ENCODE results near the gene NR1H2. TPM values are rescaled to one million over a fixed set of nuclear protein-coding genes. Genes with fewer than 3 reads are reported as not detected.

The NR1H2 gene
- total RNA-seq, 2 donors from 2014 or later, result 84.5 to 91.9 TPM

DNA sequence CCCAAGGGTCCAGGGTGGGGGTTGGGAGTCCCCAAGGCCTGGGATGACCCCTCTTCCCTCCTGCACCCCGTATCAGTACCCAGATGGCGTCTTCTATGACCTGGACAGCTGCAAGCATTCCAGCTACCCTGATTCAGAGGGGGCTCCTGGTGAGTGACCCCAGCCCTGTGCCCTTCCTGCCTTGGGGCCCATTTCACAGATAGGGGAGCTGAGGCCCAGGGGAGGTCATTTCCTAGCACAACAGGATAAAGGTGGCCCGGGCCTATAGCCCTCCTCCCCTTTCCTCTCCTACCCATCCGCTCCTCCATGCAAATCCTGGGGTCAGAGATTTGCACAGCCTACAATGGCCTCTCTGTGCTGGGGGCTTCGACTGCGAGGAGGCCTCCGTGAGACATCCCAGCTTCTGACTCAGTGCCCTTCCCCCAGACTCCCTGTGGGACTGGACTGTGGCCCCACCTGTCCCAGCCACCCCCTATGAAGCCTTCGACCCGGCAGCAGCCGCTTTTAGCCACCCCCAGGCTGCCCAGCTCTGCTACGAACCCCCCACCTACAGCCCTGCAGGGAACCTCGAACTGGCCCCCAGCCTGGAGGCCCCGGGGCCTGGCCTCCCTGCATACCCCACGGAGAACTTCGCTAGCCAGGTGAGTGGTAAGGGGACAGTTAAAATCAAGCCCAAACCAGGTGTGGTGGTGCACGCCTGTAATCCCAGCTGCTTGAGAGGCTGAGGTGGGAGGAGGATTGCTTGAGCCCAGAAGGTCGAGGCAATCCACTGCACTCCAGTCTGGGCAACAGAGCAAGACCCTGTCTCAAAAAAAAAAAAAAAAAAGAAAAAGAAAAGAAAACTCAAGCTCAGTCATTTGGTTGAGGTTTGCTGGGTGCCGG, 46.4 kb downstream of the NR1H2 start:
- Mint-ChIP-seq H3K4me3 (no peak overlapping the region), H3K27me3 (peaks cover 24% of the 10 kb centered on the region in 2 donors), H3K27ac (no peak overlapping the region), H3K9me3 (no peaks in the 10 kb centered on the region), H3K36me3 (peaks cover 4% of the 10 kb centered on the region), H3K4me1 (ENCODE audit: low read depth in 2 of 2) (peaks cover 15 to 16% of the 10 kb centered on the region in 2 donors)
- peak in 1 of 2 donors; percentile 22 for ATAC-seq
- DNase-seq (ENCODE audit: low spot score), result no peak

DNA sequence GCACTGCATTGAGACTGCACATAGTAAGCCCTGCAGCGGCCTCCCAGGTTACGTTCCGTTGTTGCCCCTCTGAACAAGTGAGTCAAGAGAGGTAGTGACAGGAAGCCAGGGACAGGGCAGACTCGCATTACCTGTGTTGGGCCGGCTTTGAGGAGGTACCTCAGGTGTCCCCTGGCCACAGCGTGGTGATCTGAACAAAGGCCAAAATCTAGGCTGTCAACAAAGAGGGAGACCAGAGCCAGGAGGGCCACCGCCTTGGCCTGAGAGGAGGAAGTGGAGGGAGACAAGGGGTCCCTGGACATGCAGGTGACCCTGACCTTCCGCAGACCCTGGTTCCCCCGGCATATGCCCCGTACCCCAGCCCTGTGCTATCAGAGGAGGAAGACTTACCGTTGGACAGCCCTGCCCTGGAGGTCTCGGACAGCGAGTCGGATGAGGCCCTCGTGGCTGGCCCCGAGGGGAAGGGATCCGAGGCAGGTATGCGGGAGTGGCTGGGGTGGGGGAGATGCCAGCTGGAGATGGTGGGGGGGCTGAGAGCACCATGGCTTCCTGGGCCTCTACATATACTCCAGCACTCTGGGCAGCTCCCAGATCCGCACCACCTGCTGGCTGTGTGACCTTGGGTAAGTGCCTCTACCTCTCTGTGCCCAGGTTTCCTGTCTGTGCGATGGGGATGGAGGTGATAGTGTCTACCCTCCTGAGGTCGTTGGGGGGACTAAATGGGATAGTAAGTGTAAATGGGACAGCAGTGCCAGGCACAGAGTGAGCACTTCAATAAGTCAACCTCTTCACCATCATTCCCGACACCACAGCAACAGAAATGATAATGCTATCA, 47.2 kb downstream of the NR1H2 start:
- Mint-ChIP-seq H3K27me3 (peaks cover 24% of the 10 kb centered on the region in 2 donors), H3K4me1 (ENCODE audit: low read depth in 2 of 2) (peaks cover 15 to 16% of the 10 kb centered on the region in 2 donors), H3K9me3 (no peaks in the 10 kb centered on the region), H3K4me3 (no peak overlapping the region), H3K36me3 (peaks cover 4% of the 10 kb centered on the region), H3K27ac (no peak overlapping the region)
- DNase-seq (ENCODE audit: low spot score) (no peak), ATAC-seq (no peak)

DNA sequence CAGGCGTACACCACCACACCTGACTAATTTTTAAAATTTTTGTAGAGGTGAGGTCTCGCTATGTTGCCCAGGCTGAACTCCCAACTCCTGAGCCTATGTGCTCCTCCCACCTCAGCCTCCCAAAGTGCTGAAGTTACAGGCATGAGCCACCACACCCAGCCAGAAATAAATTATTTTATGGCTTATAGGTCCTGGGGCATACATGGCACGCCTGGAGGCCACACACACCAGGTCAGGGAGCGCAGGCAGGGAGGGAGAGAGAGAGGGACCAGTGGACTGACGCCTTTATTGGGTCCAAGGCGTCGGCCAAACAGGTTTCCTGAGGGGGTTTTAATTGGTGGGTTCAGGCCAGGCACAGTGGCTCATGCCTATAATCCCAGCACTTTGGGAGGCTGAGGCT, 49.3 kb downstream of the NR1H2 start:
- Mint-ChIP-seq H3K9me3 (no peaks in the 10 kb centered on the region), H3K27me3 (peaks cover 5 to 14% of the 10 kb centered on the region in 2 donors), H3K36me3 (no peaks in the 10 kb centered on the region), H3K27ac (no peak overlapping the region), H3K4me3 (no peak overlapping the region), H3K4me1 (ENCODE audit: low read depth in 2 of 2) (peaks cover 0 to 2% of the 10 kb centered on the region in 2 donors)
- DNase-seq (ENCODE audit: low spot score), result no peak
- ATAC-seq, result no peak

DNA sequence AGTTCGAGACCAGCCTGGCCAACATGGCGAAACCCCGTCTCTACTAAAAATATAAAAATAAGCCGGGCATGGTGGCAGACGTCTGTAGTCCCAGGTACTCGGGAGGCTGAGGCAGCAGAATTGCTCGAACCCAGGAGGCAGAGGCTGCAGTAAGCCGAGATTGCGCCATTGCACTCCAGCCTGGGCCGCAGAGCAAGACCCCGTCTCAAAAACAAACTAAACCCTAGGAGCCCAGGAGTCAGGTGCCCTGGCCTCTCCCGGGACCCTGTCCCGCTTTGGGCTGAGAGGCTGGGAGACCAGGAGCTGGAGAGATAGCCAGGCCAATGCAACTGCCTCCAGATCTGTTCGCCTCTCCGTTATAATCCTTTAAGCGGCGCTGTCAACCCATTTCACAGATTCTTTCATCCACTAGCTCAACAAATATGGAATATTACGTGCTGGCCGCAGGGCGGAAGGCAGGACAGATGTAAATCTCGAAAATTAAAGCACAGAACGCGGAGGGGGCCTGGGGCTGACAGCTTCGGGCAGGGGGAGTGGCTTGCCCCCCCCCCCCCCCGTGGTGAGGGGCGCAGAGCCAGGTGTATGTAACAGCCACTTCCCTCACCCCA, 51.2 kb downstream of the NR1H2 start:
- no peaks in the 10 kb centered on the region for H3K9me3 Mint-ChIP-seq
- H3K36me3 Mint-ChIP-seq, result no peaks in the 10 kb centered on the region
- no peak for DNase-seq (ENCODE audit: low spot score)
- peaks cover 0 to 11% of the 10 kb centered on the region in 2 donors for H3K27me3 Mint-ChIP-seq
- H3K4me3 Mint-ChIP-seq, result no peak overlapping the region
- no peak overlapping the region for H3K27ac Mint-ChIP-seq
- ATAC-seq, result no peak
- H3K4me1 Mint-ChIP-seq (ENCODE audit: low read depth in 2 of 2), result peaks cover 9 to 13% of the 10 kb centered on the region in 2 donors

DNA sequence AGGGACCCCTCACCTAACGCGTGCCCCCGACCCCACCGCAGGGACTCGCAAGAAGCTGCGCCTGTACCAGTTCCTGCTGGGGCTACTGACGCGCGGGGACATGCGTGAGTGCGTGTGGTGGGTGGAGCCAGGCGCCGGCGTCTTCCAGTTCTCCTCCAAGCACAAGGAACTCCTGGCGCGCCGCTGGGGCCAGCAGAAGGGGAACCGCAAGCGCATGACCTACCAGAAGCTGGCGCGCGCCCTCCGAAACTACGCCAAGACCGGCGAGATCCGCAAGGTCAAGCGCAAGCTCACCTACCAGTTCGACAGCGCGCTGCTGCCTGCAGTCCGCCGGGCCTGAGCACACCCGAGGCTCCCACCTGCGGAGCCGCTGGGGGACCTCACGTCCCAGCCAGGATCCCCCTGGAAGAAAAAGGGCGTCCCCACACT, 51.8 kb downstream of the NR1H2 start:
- H3K4me3 Mint-ChIP-seq, result no peak overlapping the region
- no peaks in the 10 kb centered on the region for H3K36me3 Mint-ChIP-seq
- H3K27me3 Mint-ChIP-seq, result peaks cover 3 to 13% of the 10 kb centered on the region in 2 donors
- peaks cover 9 to 15% of the 10 kb centered on the region in 2 donors for H3K4me1 Mint-ChIP-seq (ENCODE audit: low read depth in 2 of 2)
- DNase-seq (ENCODE audit: low spot score), result no peak
- H3K9me3 Mint-ChIP-seq, result no peaks in the 10 kb centered on the region
- H3K27ac Mint-ChIP-seq, result no peak overlapping the region
- ATAC-seq, result no peak

DNA sequence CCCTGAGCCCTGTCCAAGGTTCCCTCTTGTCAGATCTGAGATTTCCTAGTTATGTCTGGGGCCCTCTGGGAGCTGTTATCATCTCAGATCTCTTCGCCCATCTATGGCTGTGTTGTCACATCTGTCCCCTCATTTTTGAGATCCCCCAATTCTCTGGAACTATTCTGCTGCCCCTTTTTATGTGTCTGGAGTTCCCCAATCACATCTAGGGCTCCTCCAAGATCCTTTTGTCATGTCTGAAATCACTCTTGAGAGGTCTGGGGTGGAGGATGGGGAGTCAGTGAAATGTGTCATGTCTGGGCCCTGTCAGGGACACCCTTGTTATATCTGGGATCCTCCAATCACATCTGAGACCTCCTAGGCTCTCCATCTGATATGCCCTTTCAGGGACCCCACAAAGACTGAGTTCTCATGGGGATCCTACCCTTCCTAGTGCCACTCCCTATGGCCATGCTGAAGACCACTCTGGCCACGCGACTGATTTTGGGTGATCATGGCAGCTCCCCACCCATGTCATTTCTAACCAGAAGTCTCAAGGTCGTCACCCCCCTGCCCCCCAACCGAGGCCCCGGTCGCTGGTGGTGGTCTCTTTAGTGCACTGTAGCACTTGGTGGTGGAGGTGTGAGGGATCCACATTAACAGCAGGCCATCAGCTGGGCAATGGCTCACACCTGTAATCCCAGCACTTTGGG, 52.7 kb downstream of the NR1H2 start:
- DNase-seq (ENCODE audit: low spot score), result no peak
- no peaks in the 10 kb centered on the region for H3K36me3 Mint-ChIP-seq
- H3K4me3 Mint-ChIP-seq, result no peak overlapping the region
- no peak for ATAC-seq
- H3K9me3 Mint-ChIP-seq, result no peaks in the 10 kb centered on the region
- H3K27me3 Mint-ChIP-seq, result peaks cover 8 to 16% of the 10 kb centered on the region in 2 donors
- H3K4me1 Mint-ChIP-seq (ENCODE audit: low read depth in 2 of 2), result peaks cover 9 to 18% of the 10 kb centered on the region in 2 donors
- H3K27ac Mint-ChIP-seq, result no peak overlapping the region

DNA sequence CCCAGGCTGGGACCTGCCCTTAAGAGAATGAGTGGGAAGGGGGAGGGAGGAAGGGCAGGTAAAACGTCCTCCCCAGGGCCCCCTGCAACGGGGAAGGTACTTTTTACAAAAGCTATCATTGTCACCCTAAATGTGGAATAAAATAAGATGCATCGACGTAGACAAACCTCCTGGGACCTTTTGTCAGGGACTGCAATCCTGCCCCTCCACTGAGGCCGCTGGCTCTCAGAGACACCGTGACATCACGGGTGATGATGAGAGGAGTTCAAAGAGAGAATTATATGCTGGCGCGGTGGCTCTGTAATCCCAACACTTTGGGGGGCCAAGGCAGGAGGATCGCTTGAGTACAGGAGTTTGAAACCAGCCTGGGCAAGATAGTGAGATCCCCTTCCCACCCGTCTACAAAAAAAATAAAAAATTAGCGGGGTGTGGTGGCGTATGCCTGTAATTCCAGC, 54.7 kb downstream of the NR1H2 start:
- peaks cover 9 to 18% of the 10 kb centered on the region in 2 donors for H3K4me1 Mint-ChIP-seq (ENCODE audit: low read depth in 2 of 2)
- H3K4me3 Mint-ChIP-seq, result peak overlapping the region; percentile 92
- ATAC-seq, result no peak
- H3K36me3 Mint-ChIP-seq, result no peaks in the 10 kb centered on the region
- H3K27ac Mint-ChIP-seq, result peak overlapping the region; percentile 64 to 89
- no peaks in the 10 kb centered on the region for H3K9me3 Mint-ChIP-seq
- no peak for DNase-seq (ENCODE audit: low spot score)
- peaks cover 8 to 16% of the 10 kb centered on the region in 2 donors for H3K27me3 Mint-ChIP-seq

DNA sequence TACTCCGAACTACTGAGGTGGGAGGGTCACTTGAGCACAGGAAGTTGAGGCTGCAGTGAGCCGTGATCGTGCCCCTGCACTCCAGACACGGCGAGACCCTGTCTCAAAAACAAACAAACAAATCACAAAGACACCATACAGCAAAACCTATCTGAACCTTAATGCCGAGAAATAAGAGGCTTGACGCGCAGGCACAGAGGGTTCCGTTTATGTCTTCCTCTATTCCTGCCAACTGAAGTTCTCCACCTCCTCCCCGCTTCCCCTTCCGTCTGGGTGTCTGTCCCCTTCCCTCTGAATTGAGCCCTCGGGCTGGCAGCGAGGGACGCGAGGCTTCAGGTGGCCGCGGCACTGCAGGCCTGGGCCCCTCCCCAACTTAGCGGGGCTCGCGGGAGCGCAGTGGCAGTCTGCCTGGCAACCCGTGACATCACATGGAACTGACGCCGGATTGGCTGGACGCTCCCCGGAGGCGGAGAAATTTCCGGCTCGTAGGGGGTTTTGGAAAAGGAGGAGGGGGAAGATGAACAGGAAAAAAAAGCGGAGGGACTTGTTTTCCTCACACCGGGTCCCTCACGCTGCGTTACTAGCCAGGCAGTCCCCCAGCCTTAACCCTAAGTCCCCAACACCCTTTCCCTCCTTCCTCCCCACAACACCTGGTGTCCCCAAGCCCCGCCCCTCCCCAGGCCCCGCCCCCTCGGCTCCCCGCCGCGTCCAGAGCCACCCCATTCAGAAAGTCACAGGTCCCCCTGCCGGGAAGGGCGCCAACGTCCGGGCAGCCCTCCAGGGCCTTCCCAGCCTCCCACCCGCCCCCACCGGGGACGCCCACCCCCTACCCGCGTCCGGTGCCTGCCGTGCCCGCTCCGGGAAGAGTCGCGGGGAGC, 55.3 kb downstream of the NR1H2 start:
- H3K9me3 Mint-ChIP-seq, result no peaks in the 10 kb centered on the region
- H3K36me3 Mint-ChIP-seq, result no peaks in the 10 kb centered on the region
- H3K4me1 Mint-ChIP-seq (ENCODE audit: low read depth in 2 of 2), result peaks cover 9 to 18% of the 10 kb centered on the region in 2 donors
- peak overlapping the region; percentile 64 to 89 for H3K27ac Mint-ChIP-seq
- H3K27me3 Mint-ChIP-seq, result peaks cover 9 to 16% of the 10 kb centered on the region in 2 donors
- peak overlapping the region; percentile 92 for H3K4me3 Mint-ChIP-seq
- ATAC-seq (peak; percentile 92 to 96), DNase-seq (ENCODE audit: low spot score) (peak; percentile 83)

DNA sequence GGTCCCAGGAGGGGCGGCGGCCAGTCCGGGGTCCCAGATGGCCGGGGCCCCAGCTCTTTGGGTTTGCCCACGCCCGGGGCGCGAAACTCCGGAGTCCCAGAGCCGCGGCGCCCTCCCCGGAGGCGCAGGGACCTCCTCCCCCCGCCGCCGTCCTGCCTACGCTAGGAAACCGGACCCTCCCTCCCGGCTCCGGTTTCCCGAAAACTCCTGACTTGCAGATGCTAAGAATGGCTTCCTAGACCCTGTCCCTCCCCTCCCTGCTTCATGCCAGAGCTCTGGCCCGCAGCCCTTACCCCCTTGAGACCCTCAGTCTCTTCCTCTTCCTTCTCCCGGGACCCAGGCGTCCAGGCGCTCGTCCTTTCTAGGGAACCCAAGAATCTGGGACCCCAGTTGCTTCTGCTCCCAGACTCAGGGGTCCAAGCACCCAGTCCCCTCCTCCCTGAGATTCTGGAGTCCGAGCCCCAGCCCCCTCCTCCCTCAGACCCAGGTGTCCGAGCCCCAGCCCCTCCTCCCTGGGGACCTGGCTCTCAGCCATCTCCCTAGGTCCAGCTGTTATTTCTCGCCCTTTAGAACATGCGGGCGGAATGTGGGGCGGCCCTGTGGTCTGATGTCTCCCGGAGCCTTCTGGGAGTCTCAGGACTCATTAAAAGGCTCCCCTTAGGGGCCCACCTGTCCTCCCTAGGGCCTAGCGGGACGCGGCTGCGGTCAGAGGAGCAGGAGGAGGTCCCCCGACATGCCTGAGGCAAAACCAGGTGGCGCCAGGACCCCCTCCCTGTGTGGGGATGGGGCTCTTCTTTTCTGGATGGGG, 56.2 kb downstream of the NR1H2 start, which contains the start of gene MYBPC2:
Gene MYBPC2 (plus strand): TSS at position 672 of the 808 bp plus-strand sequence. CDS start 62 bp downstream, at position 734.
- Mint-ChIP-seq H3K36me3 (no peaks in the 10 kb centered on the region), H3K4me3 (peak within 1 kb of the TSS; percentile 92), H3K4me1 (ENCODE audit: low read depth in 2 of 2) (peaks cover 9 to 18% of the 10 kb centered on the region in 2 donors), H3K9me3 (no peaks in the 10 kb centered on the region), H3K27ac (peak within 1 kb of the TSS; percentile 64 to 89), H3K27me3 (peaks cover 15 to 17% of the 10 kb centered on the region in 2 donors)
- DNase-seq (ENCODE audit: low spot score) (no peak), ATAC-seq (no peak)
